Neural progenitor cell (in vitro differentiated cells): Measurements from ENCODE around the gene PHF20. TPM values are rescaled to one million over a fixed set of nuclear protein-coding genes. Genes with fewer than 3 reads are reported as not detected.

Source experiments
- DNase-seq: peaks from one replicate; pipeline ENCODE4 v3.0.0-alpha.2; 2016; ENCODE audit warnings: low spot score
- H2AFZ ChIP-seq: fragments of 200-600 bp; sonication (generic); replicated peaks from 2 replicates; pipeline ENCODE4 v1.6.1; 2016; ENCODE audit warnings: antibody characterized with exemption
- H3F3A ChIP-seq: fragments of 200-600 bp; sonication (generic); 2 replicates; pipeline ENCODE4 v1.6.1; 2016; ENCODE audit warnings: antibody characterized with exemption, low read depth
- H3K27ac ChIP-seq: fragments of 200-600 bp; sonication (generic); 2 replicates; pipeline ENCODE4 v1.5.1; 2016; ENCODE audit warnings: mild to moderate bottlenecking
- H3K27me3 ChIP-seq: fragments of 200-600 bp; sonication (generic); 2 replicates; pipeline ENCODE4 v1.6.1; 2016; ENCODE audit warnings: mild to moderate bottlenecking, moderate library complexity
- H3K36me3 ChIP-seq: fragments of 200-600 bp; sonication (generic); 2 replicates; pipeline ENCODE4 v1.5.1; 2016
- H3K4me1 ChIP-seq: fragments of 200-600 bp; sonication (generic); 2 replicates; pipeline ENCODE4 v1.6.1; 2016; ENCODE audit warnings: mixed run types
- H3K4me2 ChIP-seq: fragments of 200-600 bp; sonication (generic); 2 replicates; pipeline ENCODE4 v1.6.1; 2016
- H3K4me3 ChIP-seq: fragments of 200-600 bp; sonication (generic); 2 replicates; pipeline ENCODE4 v1.5.1; 2016
- H3K79me2 ChIP-seq: fragments of 200-600 bp; sonication (generic); 2 replicates; pipeline ENCODE4 v1.6.1; 2016; ENCODE audit warnings: low read depth
- H3K9ac ChIP-seq: fragments of 200-600 bp; sonication (generic); 2 replicates; pipeline ENCODE4 v1.6.1; 2016
- H3K9me3 ChIP-seq: fragments of 200-600 bp; sonication (generic); 2 replicates; pipeline ENCODE4 v1.5.1; 2016; ENCODE audit warnings: low read depth
- H4K20me1 ChIP-seq: fragments of 200-600 bp; sonication (generic); 2 replicates; pipeline ENCODE4 v1.6.1; 2016; ENCODE audit warnings: low read depth
- H3K27ac Mint-ChIP-seq: 3 replicates; pipeline ENCODE4 v1.8.0; 2021; ENCODE audit warnings: mixed read lengths
- H3K27me3 Mint-ChIP-seq: 2 replicates; pipeline ENCODE4 v1.8.0; 2022; ENCODE audit warnings: low read depth, mild to moderate bottlenecking, inconsistent platforms, moderate library complexity, mixed read lengths; ENCODE audit not compliant: insufficient read depth
- H3K36me3 Mint-ChIP-seq: 3 replicates; pipeline ENCODE4 v1.8.0; 2021; ENCODE audit warnings: mixed read lengths
- H3K4me1 Mint-ChIP-seq: 3 replicates; pipeline ENCODE4 v1.8.0; 2021; ENCODE audit warnings: mixed read lengths
- H3K4me3 Mint-ChIP-seq: 3 replicates; pipeline ENCODE4 v1.8.0; 2021; ENCODE audit warnings: mild to moderate bottlenecking, moderate library complexity, mixed read lengths
- H3K9me3 Mint-ChIP-seq: 3 replicates; pipeline ENCODE4 v1.8.0; 2020; ENCODE audit warnings: mixed read lengths
- EZH2 ChIP-seq: fragments of 200-600 bp; sonication (generic); IDR thresholded peaks from 2 replicates; pipeline ENCODE4 v1.6.1; 2017; ENCODE audit warnings: antibody characterized with exemption, mild to moderate bottlenecking, moderate library complexity
- EZH2phosphoT487 ChIP-seq: fragments of 200-600 bp; sonication (generic); IDR thresholded peaks from 2 replicates; pipeline ENCODE4 v1.6.1; 2017; ENCODE audit warnings: antibody characterized with exemption
- total RNA-seq: library from RNA; depleted of rRNA; stranded (reverse); fragments of >200 nt; gene quantifications from 2 replicates; pipeline ENCODE4 v1.2.3, GENCODE V29; 2015; ENCODE audit warnings: low replicate concordance
- TF ChIP-seq, protein P1 (sequence below): fragments of 200-600 bp; sonication (generic); IDR thresholded peaks from 2 replicates; pipeline ENCODE4 v1.5.1; 2017; ENCODE audit warnings: antibody characterized with exemption, mild to moderate bottlenecking

The PHF20 gene
- total RNA-seq, 1 donor from 2014 or later = 54.7 TPM

DNA sequence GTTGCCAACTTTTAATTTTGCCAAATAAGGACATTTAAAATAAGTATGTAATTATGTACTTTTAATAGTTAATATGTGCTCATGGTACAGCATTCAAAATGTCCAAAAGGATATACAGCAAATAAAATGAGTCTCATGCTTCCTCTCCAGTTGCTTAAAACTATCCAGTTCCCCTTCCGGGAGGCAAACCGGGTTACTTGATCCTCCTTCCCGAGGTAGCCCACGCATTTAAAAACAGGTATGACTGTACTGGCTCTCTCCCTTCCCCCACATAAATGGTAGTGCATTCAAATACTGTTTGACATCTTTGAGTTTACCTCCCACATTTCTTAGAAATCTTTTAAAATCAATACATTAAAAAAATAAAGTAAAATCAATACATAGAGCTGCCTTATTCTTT is 66.4 kb downstream of the PHF20 start:
- DNase-seq = no peak
- Histone ChIP-seq H3K9ac (no peak overlapping the region), H3F3A (peaks cover 7% of the 10 kb centered on the region), H3K27me3 (no peaks in the 10 kb centered on the region), H3K36me3 (peaks cover 9% of the 10 kb centered on the region), H3K79me2 (peaks cover 55% of the 10 kb centered on the region), H3K4me1 (no peaks in the 10 kb centered on the region), H2AFZ (no peak overlapping the region), H3K4me3 (no peak overlapping the region), H3K4me2 (no peak overlapping the region), H3K27ac (no peak overlapping the region), H4K20me1 (no peaks in the 10 kb centered on the region), H3K9me3 (no peaks in the 10 kb centered on the region)
- Mint-ChIP-seq H3K4me3 (no peak overlapping the region), H3K4me1 (peaks cover 13% of the 10 kb centered on the region), H3K9me3 (peaks cover 20% of the 10 kb centered on the region), H3K27ac (peak overlapping the region; percentile 54), H3K27me3 (peaks cover 3% of the 10 kb centered on the region), H3K36me3 (peaks cover 32% of the 10 kb centered on the region)
- TF ChIP-seq, protein P1, sequence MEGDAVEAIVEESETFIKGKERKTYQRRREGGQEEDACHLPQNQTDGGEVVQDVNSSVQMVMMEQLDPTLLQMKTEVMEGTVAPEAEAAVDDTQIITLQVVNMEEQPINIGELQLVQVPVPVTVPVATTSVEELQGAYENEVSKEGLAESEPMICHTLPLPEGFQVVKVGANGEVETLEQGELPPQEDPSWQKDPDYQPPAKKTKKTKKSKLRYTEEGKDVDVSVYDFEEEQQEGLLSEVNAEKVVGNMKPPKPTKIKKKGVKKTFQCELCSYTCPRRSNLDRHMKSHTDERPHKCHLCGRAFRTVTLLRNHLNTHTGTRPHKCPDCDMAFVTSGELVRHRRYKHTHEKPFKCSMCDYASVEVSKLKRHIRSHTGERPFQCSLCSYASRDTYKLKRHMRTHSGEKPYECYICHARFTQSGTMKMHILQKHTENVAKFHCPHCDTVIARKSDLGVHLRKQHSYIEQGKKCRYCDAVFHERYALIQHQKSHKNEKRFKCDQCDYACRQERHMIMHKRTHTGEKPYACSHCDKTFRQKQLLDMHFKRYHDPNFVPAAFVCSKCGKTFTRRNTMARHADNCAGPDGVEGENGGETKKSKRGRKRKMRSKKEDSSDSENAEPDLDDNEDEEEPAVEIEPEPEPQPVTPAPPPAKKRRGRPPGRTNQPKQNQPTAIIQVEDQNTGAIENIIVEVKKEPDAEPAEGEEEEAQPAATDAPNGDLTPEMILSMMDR = no peak
- no peak for TF ChIP-seq EZH2

DNA sequence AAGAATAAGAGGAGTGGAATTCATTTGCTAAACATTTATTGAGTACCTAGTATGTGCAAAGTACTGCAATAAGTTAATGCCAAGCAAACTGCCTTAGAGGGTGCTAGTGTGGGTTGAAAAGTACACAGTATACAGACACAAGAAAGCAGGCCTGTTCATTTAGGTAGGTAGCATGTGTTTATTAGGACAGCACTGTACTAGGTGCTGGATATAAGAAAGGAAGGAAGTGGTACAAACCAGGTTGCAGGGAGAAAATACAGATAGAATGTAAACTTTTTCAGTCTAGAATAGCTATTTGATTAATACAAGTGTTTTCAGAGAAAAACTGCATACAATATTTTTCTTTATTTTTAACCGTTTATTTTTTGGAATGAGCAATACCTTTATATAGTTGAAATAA is 68.1 kb downstream of the PHF20 start:
- H3K9me3 ChIP-seq = no peaks in the 10 kb centered on the region
- H3K27ac ChIP-seq = no peak overlapping the region

DNA sequence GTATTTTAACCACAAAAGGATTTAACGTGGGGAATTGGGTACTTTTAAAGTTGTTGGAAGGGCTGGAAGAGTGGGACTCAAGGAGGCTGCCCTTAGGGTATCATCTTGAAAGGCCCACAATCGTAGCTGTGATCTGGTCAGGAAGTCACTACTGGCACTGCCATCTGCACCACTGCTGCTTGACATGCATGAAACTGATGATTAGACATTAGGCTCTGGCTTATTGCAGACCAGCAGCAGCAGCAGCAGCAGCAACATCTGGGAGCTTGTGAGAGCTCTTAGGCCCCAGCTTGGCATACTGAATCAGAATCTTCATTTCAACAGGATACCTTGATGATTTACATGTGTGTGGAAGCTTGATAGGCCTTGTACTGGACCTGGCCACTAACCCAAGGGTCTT is 68.6 kb downstream of the PHF20 start:
- Mint-ChIP-seq H3K36me3 (peaks cover 42% of the 10 kb centered on the region), H3K4me3 (no peak overlapping the region), H3K4me1 (peaks cover 11% of the 10 kb centered on the region), H3K27me3 (peaks cover 3% of the 10 kb centered on the region), H3K27ac (no peak overlapping the region), H3K9me3 (peaks cover 30% of the 10 kb centered on the region)
- Histone ChIP-seq H3K4me2 (no peak overlapping the region), H3K9me3 (no peaks in the 10 kb centered on the region), H3K36me3 (peaks cover 20% of the 10 kb centered on the region), H3K79me2 (peaks cover 38% of the 10 kb centered on the region), H3K27me3 (no peaks in the 10 kb centered on the region), H3K9ac (no peak overlapping the region), H3K4me3 (no peak overlapping the region), H4K20me1 (no peaks in the 10 kb centered on the region), H3F3A (peaks cover 7% of the 10 kb centered on the region), H3K4me1 (no peaks in the 10 kb centered on the region), H3K27ac (no peak overlapping the region), H2AFZ (no peak overlapping the region)
- TF ChIP-seq EZH2 = no peak
- TF ChIP-seq, protein P1 = no peak
- no peak for TF ChIP-seq EZH2phosphoT487
- DNase-seq = no peak

More for the DNA sequence above, 68.1 kb downstream of the PHF20 start:
- H3K4me1 ChIP-seq = no peaks in the 10 kb centered on the region
- no peak overlapping the region for H3K4me3 ChIP-seq
- Mint-ChIP-seq H3K36me3 (peaks cover 42% of the 10 kb centered on the region), H3K4me1 (peaks cover 11% of the 10 kb centered on the region), H3K4me3 (no peak overlapping the region), H3K27me3 (peaks cover 3% of the 10 kb centered on the region), H3K9me3 (peaks cover 30% of the 10 kb centered on the region), H3K27ac (no peak overlapping the region)
- H3K4me2 ChIP-seq = no peak overlapping the region
- no peaks in the 10 kb centered on the region for H4K20me1 ChIP-seq
- TF ChIP-seq EZH2phosphoT487 (no peak), EZH2 (no peak)
- TF ChIP-seq, protein P1 = no peak
- H3K36me3 ChIP-seq = peaks cover 20% of the 10 kb centered on the region
- peaks cover 7% of the 10 kb centered on the region for H3F3A ChIP-seq
- H3K79me2 ChIP-seq = peaks cover 43% of the 10 kb centered on the region
- no peaks in the 10 kb centered on the region for H3K27me3 ChIP-seq
- H3K9ac ChIP-seq = no peak overlapping the region
- H2AFZ ChIP-seq = no peak overlapping the region
- DNase-seq = no peak
